Natural killer cell treated with Interleukin-12 subunit alpha and Interleukin-12 subunit beta and Interleukin-15 and Interleukin-18, amount 100 ng/mL, for 72 hours (primary cell): ENCODE measurements around the gene BRS3. TPM values are rescaled to one million over a fixed set of nuclear protein-coding genes. Genes with fewer than 3 reads are reported as not detected.

ENCODE experiments used
- total RNA-seq, 2 donors: library from RNA; stranded (reverse); gene quantifications; one replicate each; pipeline ENCODE4 v1.2.3, GENCODE V29; 2022

The BRS3 gene
- total RNA-seq, 2 donors from 2014 or later, result not detected

Other genes starting within 250 kb of the BRS3 start
- 10 to 100 TPM in 1 of 2 donors, 1 to 10 TPM in 1; 9.5 to 13.5 TPM for gene MAP7D3, start 236.5 kb upstream of the BRS3 start, total RNA-seq
- gene ADGRG4, start 187.0 kb upstream of the BRS3 start, total RNA-seq, result not detected
- 10 to 100 TPM; 33.3 to 52.2 TPM for gene HTATSF1, start 9.6 kb downstream of the BRS3 start, total RNA-seq
- not detected for gene VGLL1, start 44.3 kb downstream of the BRS3 start, total RNA-seq
- 10 to 100 TPM in 1 of 2 donors, 1 to 10 TPM in 1; 9.0 to 10.1 TPM for gene CD40LG, start 160.2 kb downstream of the BRS3 start, total RNA-seq